ENCODE data around the gene SBF1. TPM values are rescaled to one million over a fixed set of nuclear protein-coding genes. Genes with fewer than 3 reads are reported as not detected.

The SBF1 gene
- polyA plus RNA-seq, 4 donors: 25.4 to 55.3 (median 43.4) TPM

DNA sequence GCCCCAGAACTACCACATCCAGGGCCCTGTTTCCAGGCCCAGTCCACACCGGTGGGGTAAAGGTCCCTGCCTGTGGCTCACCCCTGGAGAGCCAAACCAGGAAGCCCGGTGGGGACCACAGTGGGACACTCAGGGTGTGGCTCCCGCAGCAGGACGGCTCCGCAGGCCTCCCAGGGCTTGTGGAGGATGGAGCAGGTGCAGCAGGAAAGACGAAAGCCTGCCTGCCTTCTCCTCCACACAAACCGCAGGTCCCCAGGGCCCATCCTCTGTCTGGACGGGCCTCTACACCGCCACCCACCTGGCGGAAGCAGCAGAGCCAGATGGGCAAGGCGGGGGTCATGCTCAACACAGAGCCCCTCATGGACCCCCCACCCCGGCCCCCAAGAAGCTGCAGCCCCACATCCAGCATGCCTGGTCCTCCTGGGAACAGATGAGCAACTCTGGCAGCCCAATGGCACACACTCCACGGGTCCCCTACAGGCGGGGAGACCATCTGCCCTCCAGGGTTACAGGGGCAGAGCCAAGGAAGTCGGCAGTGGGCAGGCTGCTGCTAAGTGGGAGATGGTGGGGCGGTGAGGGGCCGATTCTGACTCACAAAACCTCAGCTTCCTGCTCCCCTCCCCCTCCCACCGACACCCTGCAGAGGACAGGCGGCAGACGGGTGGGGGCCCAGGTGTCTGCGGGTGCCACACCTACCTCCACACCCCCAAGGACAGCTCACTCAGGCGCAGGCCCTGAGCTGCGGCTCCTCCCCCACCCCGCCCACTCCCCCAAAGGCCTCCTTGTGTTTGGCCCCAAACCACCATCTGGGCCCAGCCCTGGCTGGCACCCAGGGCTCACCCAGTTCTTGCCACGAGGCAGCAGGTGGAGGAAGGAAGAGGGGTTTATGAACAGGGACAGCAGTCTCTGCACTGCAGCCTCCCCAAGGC, 5.2 kb downstream of the SBF1 start:
- no peak for DNase-seq (ENCODE audit: low read depth in 4 of 4, low spot score in 2 of 4)

DNA sequence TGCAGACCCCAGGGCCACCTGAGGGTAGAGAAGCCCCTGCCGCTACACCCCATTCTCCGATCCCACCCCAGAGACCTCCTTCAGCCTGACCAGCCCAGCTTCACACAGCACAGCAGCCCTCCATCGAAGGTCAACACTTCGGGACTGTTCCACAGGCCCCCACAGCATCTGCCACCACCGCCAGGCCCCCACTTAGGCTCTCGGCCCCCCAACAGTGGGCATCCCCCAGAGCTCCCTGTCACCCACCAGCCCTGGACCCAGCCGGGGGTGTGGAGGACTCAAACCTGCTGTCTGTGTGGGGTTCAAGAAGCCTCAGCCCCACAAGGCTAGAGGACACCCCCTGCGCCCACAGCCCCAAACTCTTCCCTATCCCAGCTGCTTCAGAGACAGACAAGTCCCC, 6.2 kb downstream of the SBF1 start:
- no peak for DNase-seq (ENCODE audit: low read depth in 4 of 4, low spot score in 2 of 4)

DNA sequence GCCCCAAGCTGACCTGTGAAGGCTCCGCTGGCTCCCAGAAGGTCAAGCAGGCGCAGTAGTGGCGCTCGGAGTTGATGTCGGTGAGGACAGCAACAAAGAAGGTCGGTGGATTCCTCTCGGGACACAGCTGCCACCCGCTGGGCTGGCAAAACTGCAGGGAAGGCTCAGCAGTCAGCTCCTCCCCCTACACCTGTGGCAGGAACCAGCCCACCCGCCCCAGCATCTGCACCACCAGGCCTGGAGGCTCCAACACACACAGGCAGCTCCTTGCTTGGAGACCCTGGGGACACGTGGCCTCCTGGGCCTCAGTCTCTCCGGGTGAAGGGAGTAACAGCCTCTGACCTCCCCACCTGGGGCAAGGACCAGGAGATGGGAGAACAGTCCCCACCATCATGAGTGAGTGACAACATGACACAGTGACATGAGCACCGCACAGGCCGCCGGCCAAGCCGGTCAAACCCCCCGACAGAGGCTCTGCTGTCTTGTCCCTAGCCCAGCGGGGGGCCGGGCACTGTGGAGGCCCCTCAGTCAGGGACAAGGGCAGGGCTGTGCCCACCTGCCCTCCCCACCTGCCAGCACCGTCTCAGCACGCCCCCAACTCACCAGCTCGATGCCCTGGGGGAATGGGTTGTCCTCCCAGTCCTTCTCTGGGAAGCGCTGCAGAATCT, 6.9 kb downstream of the SBF1 start:
- DNase-seq (ENCODE audit: low read depth in 4 of 4, low spot score in 2 of 4): no peak

DNA sequence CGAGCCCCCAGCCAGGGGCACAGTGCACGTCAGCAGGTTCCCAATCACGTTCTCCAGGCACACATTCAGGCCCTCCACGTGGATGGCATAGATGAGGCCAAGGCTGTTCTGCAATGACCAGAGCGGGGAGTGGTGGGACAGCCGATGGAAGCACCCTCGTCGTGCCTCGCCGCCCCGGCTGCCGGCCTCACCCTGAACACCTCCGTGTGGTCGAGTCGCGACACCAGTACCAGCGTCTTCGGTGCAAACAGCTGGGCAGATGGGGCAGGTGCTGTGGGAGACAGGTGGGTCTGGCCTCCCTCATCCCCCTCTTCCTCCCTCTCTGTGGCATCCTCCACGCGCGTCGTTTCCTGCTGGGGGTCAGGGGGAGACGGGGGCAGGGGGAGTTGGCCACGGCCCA, 7.5 kb downstream of the SBF1 start:
- DNase-seq (ENCODE audit: low read depth in 4 of 4, low spot score in 2 of 4): no peak

DNA sequence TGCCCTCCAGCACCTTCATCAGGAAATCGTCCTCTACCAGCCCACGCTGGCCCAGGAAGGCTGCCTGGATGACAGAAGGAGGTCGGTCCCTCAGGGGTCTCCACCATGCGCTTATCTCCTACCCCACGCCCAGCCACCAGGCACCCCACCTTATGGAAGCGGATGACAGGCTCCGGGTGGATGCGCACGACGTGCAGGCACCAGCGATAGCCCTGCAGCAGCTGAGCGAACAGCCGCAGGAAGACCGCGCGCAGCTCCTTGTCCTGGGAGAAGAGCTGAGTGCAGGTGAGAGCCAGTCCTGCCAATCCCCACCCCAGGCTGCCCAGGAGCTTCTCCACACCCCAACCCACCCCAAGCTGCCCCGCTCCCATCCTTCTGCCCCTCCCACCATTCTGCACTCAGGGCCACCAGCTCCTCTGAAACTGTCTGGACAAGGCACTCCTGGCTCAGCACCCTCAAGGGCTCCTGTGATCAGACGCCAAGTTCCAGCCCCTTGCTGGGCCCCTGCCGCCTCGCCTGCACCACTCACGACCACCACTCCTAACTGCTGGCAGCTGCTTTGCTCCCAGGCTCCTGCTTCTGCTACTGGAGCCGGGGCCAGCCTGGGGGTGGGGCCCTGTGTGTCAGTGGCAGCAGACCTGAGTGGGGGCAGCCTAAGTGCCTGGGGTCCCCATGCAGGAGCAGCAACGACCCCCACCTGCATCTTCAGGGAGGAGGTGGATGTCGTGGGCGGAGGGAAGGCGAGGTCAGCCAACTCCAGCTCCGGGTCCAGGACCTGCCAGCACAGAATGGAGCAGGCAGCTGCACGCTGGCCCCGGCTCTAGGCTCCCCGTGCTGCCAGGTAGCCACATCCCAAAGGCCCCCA, 9.5 kb downstream of the SBF1 start:
- DNase-seq (ENCODE audit: low read depth in 4 of 4, low spot score in 2 of 4): no peak

GRCh38 chr22:50464451-50464850, 10.4 kb downstream of the SBF1 start:
- no peak for DNase-seq (ENCODE audit: low read depth in 4 of 4, low spot score in 2 of 4)

DNA sequence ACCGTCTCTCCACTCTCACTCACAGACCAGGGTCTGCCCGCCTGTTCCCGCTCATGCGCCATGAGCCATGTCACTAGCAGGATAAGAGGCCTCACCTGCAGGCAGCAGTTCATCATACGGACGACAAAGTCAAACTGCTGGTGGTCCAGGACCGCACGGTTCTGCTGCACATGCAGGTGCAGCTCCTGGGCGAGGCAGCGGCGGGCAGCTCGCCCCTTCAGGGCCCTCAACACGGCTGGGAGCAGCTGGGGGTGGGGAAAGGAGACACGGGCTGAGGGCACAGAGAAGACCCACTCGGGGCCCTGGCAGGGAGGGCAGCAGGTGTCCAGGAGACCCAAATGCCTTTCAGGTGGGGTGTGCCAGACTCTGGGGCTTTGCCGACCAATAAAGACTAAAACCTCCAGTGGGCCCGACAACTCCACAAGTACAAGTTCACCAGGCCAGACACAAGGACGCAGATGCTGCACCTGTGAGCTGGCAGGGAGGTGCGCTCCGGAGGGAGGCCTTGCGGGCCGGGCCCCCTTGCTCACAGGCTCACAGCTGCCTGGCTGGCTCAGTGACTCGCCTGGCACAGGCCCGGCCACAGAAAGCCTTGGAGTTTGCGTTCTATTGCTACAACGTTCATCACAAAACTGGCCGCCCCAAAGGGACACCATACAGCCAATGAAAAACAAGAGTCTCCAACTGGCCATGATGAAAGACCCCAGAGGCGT, 11.5 kb downstream of the SBF1 start:
- no peak for DNase-seq (ENCODE audit: low read depth in 4 of 4, low spot score in 2 of 4)

- DNase-seq (ENCODE audit: low read depth in 4 of 4, low spot score in 2 of 4): no peak
Observed at GRCh38 chr22:50461979-50462540, 12.8 kb downstream of the SBF1 start.

DNA sequence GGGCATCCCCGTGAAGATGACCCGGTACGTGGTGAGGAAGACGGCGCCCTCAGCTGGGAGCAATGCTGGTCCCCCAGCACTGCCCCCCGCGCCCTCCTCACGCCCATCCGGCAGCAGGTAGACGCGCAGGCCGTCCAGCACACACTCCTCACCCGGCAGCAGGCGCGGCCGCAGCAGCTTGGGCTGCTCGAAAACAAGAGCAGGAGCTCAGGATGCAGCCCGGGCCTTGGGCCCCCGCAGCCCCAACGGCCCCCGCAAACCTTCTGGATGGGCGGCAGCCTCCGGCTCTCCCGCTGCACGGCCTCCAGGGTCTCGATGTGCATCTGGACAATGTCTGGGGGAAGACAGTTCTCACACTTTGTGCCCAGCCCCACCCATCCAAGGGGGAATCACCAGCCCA, 13.3 kb downstream of the SBF1 start:
- DNase-seq (ENCODE audit: low read depth in 4 of 4, low spot score in 2 of 4): no peak

GRCh38 chr22:50460938-50461337, 13.9 kb downstream of the SBF1 start:
- no peak for DNase-seq (ENCODE audit: low read depth in 4 of 4, low spot score in 2 of 4)

DNA sequence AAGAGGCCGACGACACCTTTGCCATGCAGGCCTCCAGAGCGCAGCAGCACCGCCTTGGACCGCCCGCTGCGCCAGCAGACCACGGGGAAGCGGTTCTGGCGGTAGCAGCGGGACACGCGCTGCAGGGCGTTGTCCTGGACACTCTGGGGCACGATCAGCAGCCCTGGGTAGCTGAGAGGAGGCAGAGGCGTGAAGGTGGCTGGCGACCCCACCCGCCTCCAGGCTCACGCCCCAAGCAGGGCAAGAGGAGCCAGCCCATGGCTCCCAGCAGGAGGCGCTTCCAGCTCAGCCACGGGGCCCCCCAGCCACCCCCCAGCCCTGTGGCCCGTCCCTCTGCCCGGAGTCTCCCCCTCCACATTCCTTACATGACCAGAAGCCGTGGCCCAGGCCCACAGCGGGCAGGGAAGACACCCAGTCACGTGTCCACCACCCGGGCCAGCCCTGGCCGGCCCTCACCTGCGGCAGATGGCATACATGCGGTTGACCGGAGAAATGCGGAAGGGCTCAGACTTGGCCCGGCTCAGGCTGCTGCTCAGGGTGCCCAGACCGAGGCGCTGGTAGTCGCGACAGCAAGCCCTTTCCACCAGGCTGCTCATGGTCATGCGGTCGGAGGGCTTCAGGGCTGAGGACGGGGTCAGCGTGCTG, 15.2 kb downstream of the SBF1 start:
- no peak for DNase-seq (ENCODE audit: low read depth in 4 of 4, low spot score in 2 of 4)

DNA sequence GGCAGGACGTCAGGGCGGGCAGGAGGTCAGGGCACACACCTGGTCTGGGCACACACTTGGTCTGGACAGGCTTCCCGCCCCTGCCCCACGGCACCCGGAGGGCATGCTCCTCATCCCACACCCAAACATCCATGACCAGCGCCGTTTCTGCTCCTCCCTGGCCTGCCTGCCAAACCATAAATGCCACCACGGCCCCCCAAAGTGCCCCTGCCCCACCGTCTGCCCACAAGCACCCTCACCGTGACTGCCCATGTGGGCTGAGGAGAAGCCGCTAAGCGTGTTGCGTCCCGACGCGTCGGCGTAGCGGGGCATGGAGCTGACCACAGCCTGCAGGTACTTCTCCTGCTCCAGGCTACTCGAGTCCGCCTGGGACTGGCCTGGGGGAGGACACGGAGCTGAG, 15.8 kb downstream of the SBF1 start:
- DNase-seq (ENCODE audit: low read depth in 4 of 4, low spot score in 2 of 4): no peak

GRCh38 chr22:50456466-50457234, 18.2 kb downstream of the SBF1 start:
- DNase-seq (ENCODE audit: low read depth in 4 of 4, low spot score in 2 of 4): no peak

DNA sequence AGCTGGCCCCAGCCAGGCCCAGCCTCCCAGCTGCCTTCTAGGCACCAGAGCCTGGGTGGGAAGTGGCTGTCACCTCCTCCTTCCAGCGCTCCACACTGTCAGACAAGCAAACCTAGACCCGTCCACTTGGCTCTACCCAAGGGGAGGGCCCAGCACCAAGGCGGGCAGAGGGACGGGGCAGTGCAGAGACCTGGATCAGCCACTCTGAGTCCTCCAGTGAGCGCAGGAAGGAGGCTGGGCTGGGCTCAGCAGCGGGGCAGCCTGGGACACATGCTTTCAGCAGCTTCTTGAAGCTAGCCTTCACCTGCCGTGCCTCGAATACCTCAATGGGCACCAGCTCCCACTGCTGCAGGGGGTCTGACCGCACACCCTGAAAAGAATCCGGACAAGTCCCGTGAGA, 18.8 kb downstream of the SBF1 start:
- no peak for DNase-seq (ENCODE audit: low read depth in 4 of 4, low spot score in 2 of 4)

DNA sequence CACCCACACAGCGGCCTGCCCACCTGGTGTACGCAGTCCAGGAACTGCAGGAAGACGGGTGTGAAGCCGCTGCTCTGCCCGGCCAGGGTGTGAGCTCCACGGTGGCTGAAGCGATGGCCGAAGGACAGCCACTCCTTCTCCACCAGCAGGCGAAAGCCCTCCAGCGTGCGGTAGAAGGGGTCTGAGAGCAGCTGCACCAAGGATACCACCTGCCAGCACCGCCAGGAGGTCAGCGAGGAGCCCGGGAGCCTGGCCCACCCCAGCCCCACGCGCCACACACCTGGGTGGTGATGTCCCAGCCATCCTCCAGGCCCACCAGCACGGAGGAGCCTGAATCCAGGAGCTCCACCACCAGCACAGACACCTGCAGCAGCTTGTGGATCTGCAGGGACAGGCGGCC, 19.6 kb downstream of the SBF1 start:
- no peak for DNase-seq (ENCODE audit: low read depth in 4 of 4, low spot score in 2 of 4)

GRCh38 chr22:50454556-50455075, 20.2 kb downstream of the SBF1 start:
- DNase-seq (ENCODE audit: low read depth in 4 of 4, low spot score in 2 of 4): no peak

- no peak for DNase-seq (ENCODE audit: low read depth in 4 of 4, low spot score in 2 of 4)
Observed at GRCh38 chr22:50452649-50453048, 22.2 kb downstream of the SBF1 start.

Data from left renal cortex interstitium (tissue), 4 donors.